ENCODE measurements around the gene ASCL5.
"Not testable (repeated sequence)": the region's sequence is repeated elsewhere in the genome, so short reads cannot be mapped to it uniquely, and the experiment has no call there.

The ASCL5 gene, protein sequence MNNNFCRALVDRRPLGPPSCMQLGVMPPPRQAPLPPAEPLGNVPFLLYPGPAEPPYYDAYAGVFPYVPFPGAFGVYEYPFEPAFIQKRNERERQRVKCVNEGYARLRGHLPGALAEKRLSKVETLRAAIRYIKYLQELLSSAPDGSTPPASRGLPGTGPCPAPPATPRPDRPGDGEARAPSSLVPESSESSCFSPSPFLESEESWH

GRCh38 chr1:201126832-201127754 is at the start of gene ASCL5:
TSS of gene ASCL5 (minus strand) at chr1:201127184. CDS start at chr1:201115372, 11,812 bp downstream.
- no peak for DNase-seq (ENCODE audit: low read depth in 2 of 2)

- DNase-seq (ENCODE audit: low read depth in 2 of 2) = no peak
Measured at GRCh38 chr1:201175820-201176500, 49.0 kb upstream of the ASCL5 start.

- no peak for DNase-seq (ENCODE audit: low read depth in 2 of 2)
Measured at GRCh38 chr1:201173736-201174135, 46.8 kb upstream of the ASCL5 start.

- no peak for DNase-seq (ENCODE audit: low read depth in 2 of 2)
Measured at GRCh38 chr1:201172999-201173610, 46.1 kb upstream of the ASCL5 start.

DNA sequence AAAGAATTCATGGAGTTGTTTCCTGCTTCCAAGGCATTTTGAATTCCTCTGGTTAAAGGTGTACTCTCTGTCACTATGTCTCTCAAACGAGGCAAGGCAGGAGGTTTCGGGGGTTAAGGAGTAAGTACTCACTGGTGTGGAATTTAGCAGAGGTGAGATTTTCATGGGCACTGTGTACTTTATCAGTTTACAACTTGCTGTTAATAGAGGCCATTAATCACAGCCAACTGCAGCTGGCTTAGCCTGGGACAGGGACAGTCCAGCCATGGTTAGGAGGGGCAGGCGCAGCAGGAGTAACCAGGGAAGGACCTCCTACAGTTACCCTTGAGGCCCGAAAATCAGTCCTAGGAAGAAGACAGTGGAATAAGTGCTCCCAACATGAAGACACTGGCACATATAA is 45.3 kb upstream of the ASCL5 start:
- DNase-seq (ENCODE audit: low read depth in 2 of 2) = no peak

DNA sequence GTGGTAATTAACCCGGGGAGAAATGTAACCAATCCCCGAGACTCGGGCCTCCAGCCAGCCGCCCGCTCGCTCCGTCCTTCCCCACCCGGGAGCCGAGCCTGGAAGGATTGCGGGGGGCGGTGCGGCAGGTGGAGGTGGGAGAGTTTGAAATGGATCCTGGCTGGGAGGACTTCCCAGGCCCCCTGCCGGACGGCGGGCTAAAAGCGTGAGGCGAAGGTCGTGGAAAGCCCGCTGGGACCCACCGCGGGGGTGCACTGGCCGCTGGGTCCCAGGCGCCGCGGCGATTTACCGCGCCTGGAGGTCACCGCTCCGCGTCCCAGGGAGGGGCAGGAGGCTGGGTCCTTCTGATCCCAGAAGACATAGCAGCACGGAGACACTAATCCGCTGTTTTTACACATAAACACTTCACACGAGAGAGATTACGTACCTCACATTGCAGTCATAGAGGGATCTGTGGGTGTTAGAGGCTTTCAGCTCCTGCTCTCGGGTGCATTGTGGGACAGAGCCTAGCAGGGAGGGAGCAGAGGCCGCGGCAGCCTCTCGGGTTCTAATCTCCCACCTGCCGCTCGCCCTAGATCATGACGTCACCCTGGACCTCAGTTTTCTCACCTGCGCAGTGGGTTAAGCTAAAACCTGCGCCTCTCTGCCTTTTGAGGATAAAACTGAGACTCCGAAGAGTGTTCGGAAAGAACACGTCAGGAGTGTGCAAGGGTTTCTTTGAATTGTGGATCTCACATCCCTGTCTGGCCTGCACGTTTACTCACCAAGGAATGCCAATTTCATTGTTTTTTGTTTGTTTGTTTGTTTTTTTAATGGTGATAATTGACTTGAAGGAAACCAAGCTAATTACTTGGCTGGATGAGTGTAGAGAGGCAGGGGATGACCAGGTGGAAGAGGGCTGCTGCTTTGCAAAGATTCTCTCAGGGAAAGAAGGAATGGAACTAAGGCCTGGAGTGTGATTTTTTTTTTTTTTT is 44.4 kb upstream of the ASCL5 start:
- DNase-seq (ENCODE audit: low read depth in 2 of 2) = no peak

GRCh38 chr1:201170533-201171062 is 43.6 kb upstream of the ASCL5 start:
- peak; percentile 38 to 44 for DNase-seq (ENCODE audit: low read depth in 2 of 2)

DNA sequence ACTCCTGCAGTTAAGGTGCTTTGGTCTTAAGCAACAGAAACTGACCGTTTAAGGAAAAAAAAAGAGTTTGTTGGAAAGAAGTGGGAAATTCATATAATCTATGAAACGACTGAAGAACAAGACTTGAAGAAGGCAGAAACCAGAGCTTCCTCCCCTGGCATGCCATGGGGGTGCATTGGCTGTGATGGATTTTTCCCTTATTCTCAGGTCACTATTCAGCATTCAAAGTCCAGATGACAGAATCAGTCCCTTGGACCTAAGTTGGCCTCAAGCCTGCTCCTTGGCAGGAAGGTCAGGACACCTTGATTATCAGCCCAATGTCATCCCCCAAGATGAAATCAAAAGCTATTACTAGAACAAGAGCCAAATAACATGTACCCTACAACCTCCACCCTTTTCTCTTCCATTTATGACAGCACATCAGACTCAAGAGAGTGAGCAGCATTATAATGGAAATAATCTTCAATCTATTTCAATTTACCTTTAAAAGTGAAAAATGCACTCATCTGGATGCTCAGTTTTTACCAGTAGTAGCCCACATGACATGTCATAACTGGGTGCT is 43.1 kb upstream of the ASCL5 start:
- no peak for DNase-seq (ENCODE audit: low read depth in 2 of 2)

DNA sequence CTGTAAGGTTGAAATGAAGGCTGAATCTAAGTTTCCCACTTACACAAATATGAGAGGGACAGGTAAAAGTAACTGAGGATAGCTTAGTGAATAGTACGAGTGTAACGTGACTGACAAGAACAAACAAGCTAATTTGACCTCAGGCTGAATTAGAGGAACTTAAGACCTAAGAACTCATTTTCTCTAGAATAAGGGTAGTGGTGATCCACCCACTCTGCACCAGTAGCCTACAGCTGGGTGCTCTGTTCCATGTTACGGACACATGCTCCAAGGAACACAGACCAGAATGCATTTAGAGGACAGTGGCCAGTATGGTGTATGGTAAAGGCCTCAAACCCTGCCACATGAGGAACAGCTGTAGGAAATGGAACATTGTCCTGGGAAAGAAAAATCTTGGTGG is 42.2 kb upstream of the ASCL5 start:
- DNase-seq (ENCODE audit: low read depth in 2 of 2) = no peak

- no peak for DNase-seq (ENCODE audit: low read depth in 2 of 2)
Measured at GRCh38 chr1:201167041-201167991, 40.3 kb upstream of the ASCL5 start.

- DNase-seq (ENCODE audit: low read depth in 2 of 2) = no peak
Measured at GRCh38 chr1:201164645-201165044, 37.7 kb upstream of the ASCL5 start.

- DNase-seq (ENCODE audit: low read depth in 2 of 2) = no peak
Measured at GRCh38 chr1:201163707-201164106, 36.7 kb upstream of the ASCL5 start.

GRCh38 chr1:201163036-201163435 is 36.1 kb upstream of the ASCL5 start:
- DNase-seq (ENCODE audit: low read depth in 2 of 2) = not testable (repeated sequence)

GRCh38 chr1:201157949-201158348 is 31.0 kb upstream of the ASCL5 start:
- no peak for DNase-seq (ENCODE audit: low read depth in 2 of 2)

- DNase-seq (ENCODE audit: low read depth in 2 of 2) = no peak
Measured at GRCh38 chr1:201156819-201157218, 29.8 kb upstream of the ASCL5 start.

DNA sequence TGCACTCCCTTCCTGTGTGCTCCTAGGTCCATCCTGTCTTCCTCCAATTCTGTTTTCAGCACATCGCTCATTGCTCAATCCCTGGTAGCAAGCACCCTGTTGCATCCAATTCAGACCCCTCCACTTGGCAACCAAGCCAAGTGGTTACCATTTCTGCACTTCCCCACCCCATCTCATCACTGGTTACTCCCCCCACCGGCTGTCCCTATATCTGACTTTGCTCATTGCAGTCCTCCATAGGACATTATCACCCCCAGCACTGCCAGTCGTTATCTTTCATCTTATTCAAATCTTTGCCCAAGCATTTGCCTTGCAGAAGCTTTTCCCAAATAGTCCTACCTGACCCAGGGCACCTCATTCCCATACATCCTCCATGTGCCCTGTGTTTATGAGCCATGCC is 29.4 kb upstream of the ASCL5 start:
- DNase-seq (ENCODE audit: low read depth in 2 of 2) = no peak

DNA sequence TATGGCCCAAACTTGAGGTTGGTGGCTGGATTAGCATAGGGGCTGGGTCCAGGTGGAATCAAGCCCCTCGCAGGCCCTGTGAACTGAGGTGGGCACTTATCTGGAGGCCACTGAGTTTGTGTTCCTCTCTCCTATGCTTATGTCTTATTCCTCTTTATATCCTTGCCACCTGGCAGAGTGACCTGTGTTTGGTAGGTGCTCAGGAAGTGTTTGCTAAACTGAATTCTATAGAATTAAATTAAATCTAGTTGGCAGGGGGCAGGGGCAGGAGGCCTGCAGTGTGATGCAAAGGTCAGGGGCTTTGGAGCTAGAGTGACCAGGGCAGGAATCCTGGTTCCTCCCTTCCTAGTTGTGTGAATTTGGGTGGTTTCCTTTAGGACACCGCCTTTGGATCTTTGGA is 28.4 kb upstream of the ASCL5 start:
- no peak for DNase-seq (ENCODE audit: low read depth in 2 of 2)

- peak; percentile 97 to 99 for DNase-seq (ENCODE audit: low read depth in 2 of 2)
Measured at GRCh38 chr1:201154389-201155165, 27.6 kb upstream of the ASCL5 start, which contains the start of gene TMEM9. TSS of gene TMEM9 (minus strand) at chr1:201154474. CDS start at chr1:201153923, 551 bp downstream.
